ENCODE results near the gene PIP4P1.

The PIP4P1 gene

GRCh38 chr14:20428010-20428365, 33.2 kb downstream of the PIP4P1 start:
- in situ Hi-C loops (cut with MboI; ENCODE audit: low pct_unique_long_range_greater_than_20kb, low sequenced_read_pairs, unreplicated experiment): no loop called here
- no peak for TF ChIP-seq CTCF (IDR thresholded peaks at IDR 0.05; ENCODE audit: extremely low read depth, insufficient read depth, missing control alignments)

GRCh38 chr14:20427231-20428009, 33.8 kb downstream of the PIP4P1 start:
- peak; percentile 76 for DNase-seq (ENCODE audit: low spot score)
- in situ Hi-C loops (cut with MboI; ENCODE audit: low pct_unique_long_range_greater_than_20kb, low sequenced_read_pairs, unreplicated experiment): no loop called here
- no peak for TF ChIP-seq CTCF (IDR thresholded peaks at IDR 0.05; ENCODE audit: extremely low read depth, insufficient read depth, missing control alignments)

More at GRCh38 chr14:20428010-20428365, 33.2 kb downstream of the PIP4P1 start:
- DNase-seq (ENCODE audit: low spot score): no peak

- no peak for DNase-seq (ENCODE audit: low spot score)
- no peak for TF ChIP-seq CTCF (IDR thresholded peaks at IDR 0.05; ENCODE audit: extremely low read depth, insufficient read depth, missing control alignments)
- in situ Hi-C loops (cut with MboI; ENCODE audit: low pct_unique_long_range_greater_than_20kb, low sequenced_read_pairs, unreplicated experiment): no loop called here
Measured at GRCh38 chr14:20424851-20425250, 36.4 kb downstream of the PIP4P1 start.

GRCh38 chr14:20422886-20423285, 38.3 kb downstream of the PIP4P1 start:
- no peak for DNase-seq (ENCODE audit: low spot score)
- no peak for TF ChIP-seq CTCF (IDR thresholded peaks at IDR 0.05; ENCODE audit: extremely low read depth, insufficient read depth, missing control alignments)
- in situ Hi-C loops (cut with MboI; ENCODE audit: low pct_unique_long_range_greater_than_20kb, low sequenced_read_pairs, unreplicated experiment): no loop called here

DNA sequence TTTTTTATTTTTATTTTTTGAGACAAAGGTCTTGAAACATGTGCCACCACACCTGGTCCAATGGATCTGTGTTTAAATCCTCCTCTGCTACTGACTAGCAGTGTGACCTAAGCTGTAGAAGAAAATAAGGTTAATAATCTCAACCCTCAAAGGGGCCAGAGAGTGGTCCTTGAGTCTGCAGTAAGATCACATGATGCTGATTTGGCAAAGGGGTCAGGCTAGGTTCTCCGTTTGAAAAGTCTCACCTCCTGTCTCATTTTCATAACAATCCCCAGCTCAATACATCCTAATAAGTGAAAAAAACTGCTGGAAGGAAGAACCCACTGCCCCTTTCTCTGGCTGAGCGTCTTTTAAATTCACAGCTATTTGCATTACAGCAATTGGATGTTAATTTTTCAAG, 40.0 kb downstream of the PIP4P1 start:
- DNase-seq (ENCODE audit: low spot score): no peak
- in situ Hi-C loops (cut with MboI; ENCODE audit: low pct_unique_long_range_greater_than_20kb, low sequenced_read_pairs, unreplicated experiment): no loop called here
- TF ChIP-seq CTCF (IDR thresholded peaks at IDR 0.05; ENCODE audit: extremely low read depth, insufficient read depth, missing control alignments): no peak

DNA sequence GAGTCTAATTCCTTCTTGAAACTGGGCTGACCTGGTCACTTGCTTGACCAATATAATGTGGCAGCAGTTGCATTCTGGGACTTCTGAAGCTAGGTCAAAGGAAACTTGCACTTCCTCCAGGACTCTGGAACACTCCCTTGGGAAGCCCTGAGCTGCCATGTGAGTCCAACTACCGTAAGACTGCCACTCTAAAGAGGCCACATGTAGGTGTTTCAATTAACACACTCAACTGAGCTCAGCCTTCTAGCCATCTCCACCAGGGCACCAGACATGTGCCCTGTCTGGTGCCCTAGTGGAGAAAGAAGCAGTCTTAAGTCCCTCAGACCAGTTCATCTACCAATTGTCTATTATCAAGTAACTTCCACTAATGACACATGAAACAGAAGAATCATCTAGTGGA, 41.8 kb downstream of the PIP4P1 start:
- DNase-seq (ENCODE audit: low spot score): no peak
- in situ Hi-C loops (cut with MboI; ENCODE audit: low pct_unique_long_range_greater_than_20kb, low sequenced_read_pairs, unreplicated experiment): no loop called here
- no peak for TF ChIP-seq CTCF (IDR thresholded peaks at IDR 0.05; ENCODE audit: extremely low read depth, insufficient read depth, missing control alignments)

All from GM13977 (cell line).